Tibial nerve (tissue), 4 donors: ENCODE measurements around the gene WFDC11. TPM values are rescaled to one million over a fixed set of nuclear protein-coding genes. Genes with fewer than 3 reads are reported as not detected.

Experiments used
- DNase-seq, 2 donors: peaks; one replicate each; pipeline ENCODE4 v3.0.0-alpha.2; 2019; ENCODE audit warnings: low spot score in 2 of 2
- H3K27ac ChIP-seq, 4 donors: fragments of 200-600 bp; sonication (generic) in 3 of 4; one replicate each; pipeline ENCODE4 v1.5.1; 2017 to 2019; ENCODE audit warnings: mild to moderate bottlenecking in 1 of 4
- H3K27me3 ChIP-seq, 2 donors: fragments of 200-600 bp; sonication (generic) in 1 of 2; one replicate each; pipeline versions ENCODE4 v1.5.1 to v1.6.0; 2017 to 2019
- H3K36me3 ChIP-seq, 3 donors: fragments of 200-600 bp; sonication (generic); one replicate each; pipeline ENCODE4 v1.5.1; 2018 to 2019
- H3K4me1 ChIP-seq, 4 donors: fragments of 200-600 bp; sonication (generic) in 3 of 4; one replicate each; pipeline ENCODE4 v1.5.1; 2017 to 2019
- H3K4me3 ChIP-seq, 4 donors: fragments of 200-600 bp; sonication (generic) in 3 of 4; one replicate each; pipeline ENCODE4 v1.5.1; 2017 to 2019; ENCODE audit warnings: mild to moderate bottlenecking in 1 of 4, moderate library complexity in 1 of 4
- H3K9me3 ChIP-seq, 4 donors: fragments of 200-600 bp; sonication (generic) in 3 of 4; one replicate each; pipeline ENCODE4 v1.5.1; 2017 to 2019
- CTCF ChIP-seq, 5 experiments: fragments of 200-600 bp in 3 of 5; fragments of 450-650 bp in 2 of 5; sonication (generic) in 3 of 5; IDR thresholded peaks; one replicate each; pipeline ENCODE4 v1.5.1; 2016 to 2019; ENCODE audit warnings: antibody characterized with exemption in 5 of 5, mild to moderate bottlenecking in 3 of 5, moderate library complexity in 2 of 5
- EP300 ChIP-seq, 2 donors: sonication (generic); formaldehyde crosslinking; IDR thresholded peaks; one replicate each; pipeline ENCODE4 v1.6.1; 2017; ENCODE audit warnings: antibody characterized with exemption in 2 of 2, mild to moderate bottlenecking in 1 of 2
- POLR2A ChIP-seq, 2 donors: fragments of 450-650 bp; IDR thresholded peaks; one replicate each; pipeline ENCODE4 v1.6.1; 2017; ENCODE audit warnings: antibody characterized with exemption in 2 of 2, mild to moderate bottlenecking in 2 of 2, moderate library complexity in 2 of 2
- WGBS, 2 donors: methylation state at CpG; one replicate each; pipeline ENCODE4 v1.1.5; 2018; 5-methylcytosine and 5-hydroxymethylcytosine counted together
- small RNA-seq: library from RNA; depleted of rRNA; stranded (forward); fragments of <200 nt; gene quantifications from one replicate; pipeline ENCODE3, GENCODE V24; 2016
- total RNA-seq, 4 donors: library from RNA; depleted of rRNA; stranded (reverse); fragments of >200 nt; gene quantifications; one replicate each; pipeline ENCODE4 v1.1.0, GENCODE V29; 2016

WFDC11 gene
- total RNA-seq, 4 donors from 2014 or later: not detected

DNA sequence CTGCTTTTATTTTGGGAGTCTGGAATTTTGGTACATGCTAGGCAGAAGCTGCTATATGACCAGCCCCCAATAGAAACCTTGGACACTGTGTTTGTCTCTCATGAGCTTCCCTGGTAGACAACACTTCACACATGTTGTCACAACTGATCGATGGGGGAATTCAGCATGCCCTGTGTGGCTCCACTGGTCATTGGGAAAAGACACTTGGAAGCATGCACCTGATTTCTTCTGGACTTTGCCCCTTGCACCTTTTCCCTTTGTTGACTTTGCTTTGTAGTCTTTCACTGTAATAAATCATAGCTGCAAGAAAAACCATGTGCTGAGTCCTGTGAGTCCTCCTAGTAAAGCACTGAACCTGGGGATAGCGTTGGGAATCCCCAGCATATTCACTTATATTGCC is 48.4 kb downstream of the WFDC11 start:
- no peak for DNase-seq
- H3K9me3 ChIP-seq: no peaks in the 10 kb centered on the region
- no peaks in the 10 kb centered on the region for H3K4me1 ChIP-seq
- H3K27me3 ChIP-seq: no peaks in the 10 kb centered on the region
- no peak overlapping the region for H3K4me3 ChIP-seq
- TF ChIP-seq EP300 (IDR thresholded peaks at IDR 0.05) (no peak), POLR2A (IDR thresholded peaks at IDR 0.05) (no peak)
- no peaks in the 10 kb centered on the region for H3K36me3 ChIP-seq
- H3K27ac ChIP-seq: no peak overlapping the region
- WGBS, 2 donors: 84 to 91% methylated on average over 2 of the region's 2 CpGs

DNA sequence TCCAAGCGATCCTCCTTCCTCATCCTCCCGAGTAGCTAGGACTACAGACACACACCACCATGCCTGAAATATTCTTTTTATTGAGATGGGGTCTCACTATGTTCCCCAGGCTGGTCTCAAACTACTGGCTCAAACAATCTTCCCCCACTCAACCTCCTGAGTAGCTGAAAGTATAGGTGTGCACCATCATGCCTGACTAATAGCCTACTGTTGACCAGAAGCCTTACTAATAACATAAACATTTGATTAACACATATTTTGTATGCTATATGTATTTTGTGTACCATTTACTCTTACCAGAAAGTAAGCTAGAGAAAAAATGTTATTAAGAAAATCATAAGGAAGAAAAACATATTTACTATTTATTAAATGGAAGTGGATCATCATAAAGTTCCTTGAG is 52.4 kb downstream of the WFDC11 start:
- TF ChIP-seq CTCF (IDR thresholded peaks at IDR 0.05) (no peak), EP300 (IDR thresholded peaks at IDR 0.05) (no peak), POLR2A (IDR thresholded peaks at IDR 0.05) (no peak)
- H3K27ac ChIP-seq: no peak overlapping the region
- WGBS, 2 donors: 91 to 99% methylated on average over 2 of the region's 2 CpGs
- no peak for DNase-seq
- no peaks in the 10 kb centered on the region for H3K27me3 ChIP-seq
- no peaks in the 10 kb centered on the region for H3K4me1 ChIP-seq
- H3K4me3 ChIP-seq: no peak overlapping the region
- no peaks in the 10 kb centered on the region for H3K9me3 ChIP-seq
- H3K36me3 ChIP-seq: no peaks in the 10 kb centered on the region

- no peaks in the 10 kb centered on the region for H3K27me3 ChIP-seq
- TF ChIP-seq POLR2A (IDR thresholded peaks at IDR 0.05): no peak
- TF ChIP-seq CTCF (IDR thresholded peaks at IDR 0.05): no peak
- TF ChIP-seq EP300 (IDR thresholded peaks at IDR 0.05): no peak
- no peak overlapping the region for H3K27ac ChIP-seq
- no peak overlapping the region for H3K4me3 ChIP-seq
- H3K9me3 ChIP-seq: peaks cover 0 to 1% (median 0%) of the 10 kb centered on the region in 4 donors
- H3K36me3 ChIP-seq: no peaks in the 10 kb centered on the region
- H3K4me1 ChIP-seq: no peaks in the 10 kb centered on the region
- no peak for DNase-seq
Measured at GRCh38 chr20:45612314-45612713, 57.7 kb downstream of the WFDC11 start.

DNA sequence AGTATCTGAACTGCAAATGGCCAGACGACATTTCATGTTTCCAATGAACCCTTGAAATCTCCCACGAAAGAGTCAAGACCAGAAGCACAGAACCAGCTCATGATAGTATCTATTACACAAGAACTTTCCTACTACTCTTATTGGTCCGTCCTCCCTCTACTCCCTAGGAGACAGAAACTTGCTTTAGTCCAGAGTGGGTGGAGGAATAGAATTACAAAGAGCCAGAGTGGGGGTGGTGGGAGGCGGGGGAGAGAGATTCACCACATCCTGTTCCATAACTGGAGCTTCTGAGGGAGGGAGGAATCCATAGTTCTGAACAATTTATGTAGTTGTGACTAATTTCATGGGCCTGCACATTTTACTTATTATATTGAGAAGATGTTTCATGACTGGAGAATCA is 59.0 kb downstream of the WFDC11 start:
- Histone ChIP-seq H3K4me1 (no peaks in the 10 kb centered on the region), H3K27me3 (no peaks in the 10 kb centered on the region), H3K4me3 (no peak overlapping the region), H3K9me3 (peaks cover 0 to 12% (median 3%) of the 10 kb centered on the region in 4 donors), H3K27ac (no peak overlapping the region), H3K36me3 (no peaks in the 10 kb centered on the region)
- TF ChIP-seq CTCF (IDR thresholded peaks at IDR 0.05): no peak
- TF ChIP-seq EP300 (IDR thresholded peaks at IDR 0.05): no peak
- WGBS, 2 donors: 23 to 31% methylated on average over 4 of the region's 4 CpGs
- DNase-seq: no peak

DNA sequence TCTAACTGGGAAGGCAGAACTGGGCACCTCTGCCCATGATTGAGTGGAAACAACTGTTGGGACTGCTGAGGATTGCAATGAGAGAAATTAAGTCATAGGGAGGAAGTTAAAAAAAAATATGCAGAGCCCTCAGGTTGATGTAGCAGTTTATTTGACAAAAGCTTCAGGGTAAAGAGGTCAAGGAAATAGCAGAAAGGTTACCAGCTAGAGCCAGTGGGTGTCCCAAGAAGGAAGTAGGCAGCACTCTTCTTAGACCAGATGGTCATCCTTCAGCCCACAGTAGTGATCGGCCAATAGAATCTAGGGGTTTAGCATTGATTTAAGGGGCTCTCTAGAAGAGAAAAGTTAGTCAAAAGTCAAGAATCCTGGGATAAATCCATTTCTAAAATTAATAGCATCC is 62.2 kb downstream of the WFDC11 start:
- no peak overlapping the region for H3K4me3 ChIP-seq
- TF ChIP-seq CTCF (IDR thresholded peaks at IDR 0.05) (no peak), EP300 (IDR thresholded peaks at IDR 0.05) (no peak), POLR2A (IDR thresholded peaks at IDR 0.05) (no peak)
- H3K27ac ChIP-seq: no peak overlapping the region
- H3K36me3 ChIP-seq: no peaks in the 10 kb centered on the region
- no peak for DNase-seq
- no peaks in the 10 kb centered on the region for H3K27me3 ChIP-seq
- peaks cover 0 to 21% (median 3%) of the 10 kb centered on the region in 4 donors for H3K9me3 ChIP-seq
- H3K4me1 ChIP-seq: no peaks in the 10 kb centered on the region
- WGBS, 2 donors: 87 to 96% methylated on average over 1 of the region's 1 CpG

Small RNAs within 50 kb of the gene (small RNA-seq; reads per million reads assigned to genes)
- gene MIR3617: not detected

Other genes with a start within 250 kb of the WFDC11 start
- 1 to 10 TPM in 1 of 4 donors, under 1 TPM in 1, not detected in 2; 0.84 to 3.5 TPM for gene WFDC2, start 200.5 kb downstream of the WFDC11 start, total RNA-seq
- gene SPINT3, start 154.6 kb downstream of the WFDC11 start, total RNA-seq: not detected
- gene WFDC6, start 130.8 kb downstream of the WFDC11 start, total RNA-seq: not detected
- not detected for gene EPPIN, start 122.8 kb downstream of the WFDC11 start, total RNA-seq
- gene WFDC8, start 91.0 kb downstream of the WFDC11 start, total RNA-seq: not detected
- not detected for gene WFDC10A, start 40.5 kb downstream of the WFDC11 start, total RNA-seq
- not detected for gene WFDC9, start 39.0 kb downstream of the WFDC11 start, total RNA-seq
- not detected for gene WFDC13, start 31.8 kb upstream of the WFDC11 start, total RNA-seq
- under 1 TPM in 1 of 4 donors, not detected in 3; 0.84 TPM for gene WFDC10B, start 34.8 kb upstream of the WFDC11 start, total RNA-seq
- not detected for gene SPINT4, start 52.1 kb upstream of the WFDC11 start, total RNA-seq
- 1 to 10 TPM in 1 of 4 donors, not detected in 3; 2.4 TPM for gene WFDC3, start 121.6 kb upstream of the WFDC11 start, total RNA-seq
- gene DNTTIP1, start 121.7 kb upstream of the WFDC11 start, total RNA-seq: 10 to 100 TPM; 17.4 to 33.6 (median 27.2) TPM
- gene UBE2C, start 142.4 kb upstream of the WFDC11 start, total RNA-seq: 1 to 10 TPM in 2 of 4 donors, under 1 TPM in 1, not detected in 1; 0.78 to 6.9 (median 1.5) TPM
- 10 to 100 TPM in 1 of 4 donors, 1 to 10 TPM in 2, not detected in 1; 2.3 to 12.0 (median 6.5) TPM for gene TNNC2, start 157.1 kb upstream of the WFDC11 start, total RNA-seq
- 100 to 1,000 TPM; 177 to 389 (median 240) TPM for gene SNX21, start 163.6 kb upstream of the WFDC11 start, total RNA-seq
- gene ACOT8, start 187.2 kb upstream of the WFDC11 start, total RNA-seq: 10 to 100 TPM; 44.4 to 58.4 (median 52.5) TPM
- gene ZSWIM3, start 187.4 kb upstream of the WFDC11 start, total RNA-seq: 1 to 10 TPM; 3.1 to 6.3 (median 4.8) TPM
- gene ZSWIM1, start 211.0 kb upstream of the WFDC11 start, total RNA-seq: 1 to 10 TPM; 4.5 to 8.2 (median 6.0) TPM
- 10 to 100 TPM in 1 of 4 donors, 1 to 10 TPM in 3; 2.6 to 18.3 (median 7.9) TPM for gene SPATA25, start 217.4 kb upstream of the WFDC11 start, total RNA-seq
- gene NEURL2, start 221.0 kb upstream of the WFDC11 start, total RNA-seq: 10 to 100 TPM in 3 of 4 donors, 1 to 10 TPM in 1; 7.7 to 42.9 (median 15.6) TPM
- gene CTSA, start 221.1 kb upstream of the WFDC11 start, total RNA-seq: 10 to 100 TPM; 50.4 to 87.3 (median 71.7) TPM
- gene PLTP, start 241.9 kb upstream of the WFDC11 start, total RNA-seq: 100 to 1,000 TPM in 3 of 4 donors, 10 to 100 TPM in 1; 74.7 to 713 (median 134) TPM